Urinary bladder (tissue), 4 donors: ENCODE data around the gene CTXND1. TPM values are rescaled to one million over a fixed set of nuclear protein-coding genes. Genes with fewer than 3 reads are reported as not detected.

Experiments used
- DNase-seq: peaks from one replicate; pipeline ENCODE4 v3.0.0-alpha.2; 2015; ENCODE audit errors: extremely low spot score
- H3K27ac ChIP-seq: one replicate; pipeline ENCODE4 v1.5.1; 2013; ENCODE audit warnings: low read depth, mild to moderate bottlenecking, moderate library complexity
- H3K36me3 ChIP-seq: one replicate; pipeline ENCODE4 v1.6.1; 2013; ENCODE audit warnings: mild to moderate bottlenecking, moderate library complexity; ENCODE audit not compliant: insufficient read depth
- H3K4me1 ChIP-seq: one replicate; pipeline ENCODE4 v1.6.1; 2013; ENCODE audit warnings: mild to moderate bottlenecking, moderate library complexity; ENCODE audit not compliant: insufficient read depth
- H3K4me3 ChIP-seq: one replicate; pipeline ENCODE4 v1.5.1; 2013; ENCODE audit warnings: low read depth, low read length
- WGBS: extraction: QIAGEN DNeasy Blood & Tissue Kit; methylation state at CpG from one replicate; pipeline ENCODE4 v1.1.7; 2013; 5-methylcytosine and 5-hydroxymethylcytosine counted together
- polyA plus RNA-seq: library from polyadenylated mRNA; stranded (reverse); fragments of 200-250 nt; gene quantifications from one replicate; pipeline ENCODE4 v1.2.3, GENCODE V29; 2013
- total RNA-seq: library from RNA; depleted of rRNA; stranded (reverse); fragments of >200 nt; gene quantifications from one replicate; pipeline ENCODE4 v1.2.3, GENCODE V29; 2014
- donor health status: healthy with polysubstance abuse.
- donor health status: healthy.

CTXND1 gene
- total and polyA plus RNA-seq, 2 donors: 0.42 to 0.79 TPM

DNA sequence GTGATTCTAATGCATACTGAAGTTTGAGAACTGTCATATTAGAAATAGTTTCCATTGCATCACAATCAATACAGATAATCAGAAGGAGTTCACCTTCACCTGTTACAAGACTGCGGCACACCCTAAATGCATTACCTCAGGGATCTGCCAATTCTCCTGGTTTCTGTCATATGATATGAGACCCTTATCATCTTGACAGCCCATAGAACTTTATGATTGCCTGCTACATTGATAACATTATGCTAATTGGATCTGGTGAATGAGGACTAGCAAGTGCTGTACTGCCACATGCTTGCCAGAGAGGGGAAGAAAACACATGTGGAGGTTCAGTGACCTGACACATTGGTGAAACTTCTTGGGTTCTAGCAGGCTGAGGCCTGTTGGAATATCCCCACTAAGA lies 57.8 kb downstream of the CTXND1 start:
- 92% methylated on average over 1 of the region's 1 CpG for WGBS
- H3K4me1 ChIP-seq: no peaks in the 10 kb centered on the region
- H3K36me3 ChIP-seq: no peaks in the 10 kb centered on the region
- no peak overlapping the region for H3K27ac ChIP-seq
- DNase-seq: no peak
- no peak overlapping the region for H3K4me3 ChIP-seq

- Histone ChIP-seq H3K4me3 (no peak overlapping the region), H3K4me1 (no peaks in the 10 kb centered on the region), H3K27ac (no peak overlapping the region), H3K36me3 (no peaks in the 10 kb centered on the region)
- no peak for DNase-seq
- WGBS: 91% methylated on average over 8 of the region's 8 CpGs
These were observed 60.0 kb downstream of the CTXND1 start for GRCh38 chr15:80191897-80192595.

DNA sequence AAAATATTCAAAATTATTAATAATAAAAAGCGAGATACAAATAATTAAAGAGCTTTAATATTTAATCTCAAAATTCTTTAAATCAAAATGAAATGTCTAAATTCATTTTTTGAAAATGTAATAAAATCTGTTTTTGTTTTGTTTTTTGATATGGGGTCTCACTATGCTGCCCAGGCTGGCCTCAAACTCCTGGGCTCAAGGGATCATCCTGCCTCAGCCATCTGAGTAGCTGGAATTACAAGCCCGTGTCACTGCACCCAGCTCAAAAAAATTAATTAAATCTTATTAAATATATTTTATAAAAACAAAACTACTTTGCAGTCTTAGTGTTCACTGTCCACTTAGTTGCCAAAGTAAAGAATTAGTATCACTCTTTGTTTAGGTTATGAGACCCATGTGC lies 60.8 kb downstream of the CTXND1 start:
- H3K27ac ChIP-seq: no peak overlapping the region
- H3K36me3 ChIP-seq: no peaks in the 10 kb centered on the region
- 92% methylated on average over 2 of the region's 2 CpGs for WGBS
- no peak overlapping the region for H3K4me3 ChIP-seq
- no peak for DNase-seq
- no peaks in the 10 kb centered on the region for H3K4me1 ChIP-seq

GRCh38 chr15:80188251-80188650 lies 63.8 kb downstream of the CTXND1 start:
- Histone ChIP-seq H3K4me3 (no peak overlapping the region), H3K27ac (no peak overlapping the region), H3K4me1 (no peaks in the 10 kb centered on the region), H3K36me3 (no peaks in the 10 kb centered on the region)
- WGBS: 55% methylated on average over 2 of the region's 2 CpGs
- DNase-seq: no peak

DNA sequence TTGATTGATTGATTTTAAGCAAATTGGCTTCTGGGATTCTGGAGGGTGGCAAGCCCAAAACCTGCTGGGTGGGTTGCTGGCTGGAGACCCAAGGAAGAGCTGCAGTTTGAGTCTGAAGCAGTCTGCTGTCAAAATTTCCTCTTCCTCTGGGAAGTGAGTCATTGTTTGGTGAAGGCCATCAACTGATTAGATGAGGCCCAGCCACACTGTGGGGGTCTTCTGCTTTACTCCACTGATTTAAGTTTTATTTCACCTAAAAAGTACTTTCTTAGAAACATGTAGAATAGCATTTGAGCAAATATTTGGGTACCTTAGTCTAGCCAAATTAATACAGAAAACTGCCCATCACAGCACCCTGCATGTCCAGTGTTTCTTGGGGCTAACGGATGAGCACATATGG lies 65.4 kb downstream of the CTXND1 start:
- Histone ChIP-seq H3K36me3 (no peaks in the 10 kb centered on the region), H3K27ac (no peak overlapping the region), H3K4me1 (no peaks in the 10 kb centered on the region), H3K4me3 (no peak overlapping the region)
- 98% methylated on average over 1 of the region's 1 CpG for WGBS
- DNase-seq: no peak

DNA sequence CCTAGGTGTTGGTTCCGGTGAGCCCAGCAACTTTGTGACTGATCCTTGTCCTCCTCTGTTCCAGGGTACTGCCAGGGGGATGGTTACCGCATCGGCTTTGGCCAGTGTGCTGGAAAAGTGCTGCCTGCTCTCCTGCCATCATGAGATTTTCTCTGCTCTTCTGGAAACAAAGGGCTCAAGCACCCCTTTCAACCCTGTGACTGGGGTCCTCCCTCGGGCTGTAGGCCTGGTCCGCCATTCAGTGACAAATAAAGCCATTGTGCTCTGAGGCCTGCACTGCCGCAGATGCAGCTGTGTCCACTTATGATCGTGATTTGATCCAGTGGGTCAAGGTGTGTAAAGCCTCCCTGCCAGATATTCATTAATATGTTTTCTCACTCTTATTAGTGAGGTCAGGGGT lies 65.9 kb downstream of the CTXND1 start:
- Histone ChIP-seq H3K27ac (no peak overlapping the region), H3K4me3 (no peak overlapping the region), H3K4me1 (no peaks in the 10 kb centered on the region), H3K36me3 (no peaks in the 10 kb centered on the region)
- 95% methylated on average over 7 of the region's 7 CpGs for WGBS
- no peak for DNase-seq

- 98% methylated on average over 2 of the region's 2 CpGs for WGBS
These were observed 66.9 kb downstream of the CTXND1 start for GRCh38 chr15:80185152-80185551.

GRCh38 chr15:80184554-80184953 lies 67.5 kb downstream of the CTXND1 start:
- Histone ChIP-seq H3K36me3 (no peaks in the 10 kb centered on the region), H3K4me1 (no peaks in the 10 kb centered on the region), H3K27ac (no peak overlapping the region), H3K4me3 (no peak overlapping the region)
- DNase-seq: no peak
- WGBS: 86% methylated on average over 7 of the region's 7 CpGs

More at GRCh38 chr15:80185152-80185551, 66.9 kb downstream of the CTXND1 start:
- Histone ChIP-seq H3K27ac (no peak overlapping the region), H3K4me3 (no peak overlapping the region), H3K36me3 (no peaks in the 10 kb centered on the region), H3K4me1 (no peaks in the 10 kb centered on the region)
- DNase-seq: no peak

DNA sequence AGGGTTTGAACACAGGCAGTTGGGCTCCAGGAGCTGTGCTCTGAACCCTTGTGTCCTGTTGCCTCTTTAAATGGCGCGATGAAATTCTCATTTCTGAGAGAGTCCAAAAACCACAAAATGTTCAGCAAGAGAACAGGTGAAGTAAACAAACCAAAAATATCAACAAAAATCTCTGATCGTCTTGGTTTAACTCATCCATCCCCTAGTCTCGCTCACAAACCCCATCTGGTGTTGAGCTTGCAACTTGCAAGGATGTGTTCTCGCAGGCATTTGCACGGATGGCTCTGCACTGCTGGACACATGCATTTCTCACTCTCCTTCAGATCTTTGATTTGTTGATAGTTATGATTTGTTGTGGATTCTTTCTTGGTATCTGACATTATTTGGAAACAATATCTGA lies 68.1 kb downstream of the CTXND1 start:
- Histone ChIP-seq H3K27ac (no peak overlapping the region), H3K4me3 (no peak overlapping the region), H3K36me3 (no peaks in the 10 kb centered on the region), H3K4me1 (no peaks in the 10 kb centered on the region)
- no peak for DNase-seq
- 78% methylated on average over 6 of the region's 6 CpGs for WGBS

GRCh38 chr15:80183306-80183705 lies 68.7 kb downstream of the CTXND1 start:
- DNase-seq: no peak
- 92% methylated on average over 10 of the region's 10 CpGs for WGBS
- no peaks in the 10 kb centered on the region for H3K36me3 ChIP-seq
- no peak overlapping the region for H3K4me3 ChIP-seq
- no peaks in the 10 kb centered on the region for H3K4me1 ChIP-seq
- H3K27ac ChIP-seq: no peak overlapping the region

DNA sequence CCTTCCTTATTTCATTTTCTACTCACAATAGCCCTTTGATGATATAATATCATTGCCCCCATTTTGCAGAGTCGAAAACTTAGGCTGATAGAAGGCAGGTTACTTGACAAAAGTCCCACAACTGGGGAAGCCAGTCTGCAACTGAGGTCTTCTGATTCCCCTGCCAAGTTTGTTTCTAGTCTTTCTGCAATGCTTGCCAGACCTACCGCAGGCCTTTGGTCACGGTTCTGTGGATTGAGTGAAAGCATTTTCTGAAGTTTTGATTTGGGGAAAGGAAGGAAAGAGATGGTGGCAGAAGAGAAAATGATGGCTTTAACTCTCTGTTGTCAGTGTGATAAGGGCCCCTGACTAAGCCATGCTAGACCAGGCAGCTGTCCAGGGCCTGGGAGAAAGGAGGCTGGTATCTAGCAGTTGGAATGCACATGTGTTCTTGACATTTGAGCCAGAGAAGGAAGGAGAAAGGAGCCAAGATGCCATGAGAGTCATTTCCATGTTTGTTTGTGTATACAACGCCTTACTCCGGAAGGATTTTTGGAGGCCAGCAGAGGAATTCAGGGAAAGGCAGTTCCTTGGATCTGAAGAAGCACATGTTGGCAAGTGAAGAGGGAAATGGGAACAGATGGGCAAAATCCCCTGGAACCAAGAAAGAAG lies 69.3 kb downstream of the CTXND1 start:
- no peak for DNase-seq
- Histone ChIP-seq H3K4me1 (no peaks in the 10 kb centered on the region), H3K27ac (no peak overlapping the region), H3K4me3 (no peak overlapping the region), H3K36me3 (no peaks in the 10 kb centered on the region)
- 45% methylated on average over 5 of the region's 5 CpGs for WGBS

DNA sequence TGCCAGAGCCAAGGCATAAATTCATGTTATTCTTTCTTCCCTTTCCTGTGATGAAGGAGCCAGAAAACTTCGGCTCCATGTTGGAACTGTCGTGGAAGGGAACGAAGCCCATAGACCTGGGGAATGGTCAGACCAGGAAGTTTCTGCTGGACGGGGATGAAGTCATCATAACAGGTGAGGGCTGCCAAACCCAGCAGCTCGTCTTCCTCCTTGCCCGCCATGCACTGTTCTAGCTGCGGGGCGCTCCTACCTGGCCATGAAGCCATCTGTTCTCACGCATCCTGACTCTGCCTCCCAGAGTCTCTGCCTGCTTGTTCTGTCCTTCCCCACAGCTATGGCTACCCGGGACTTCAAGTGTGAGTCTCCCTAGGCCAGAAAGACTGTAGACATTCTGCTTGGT lies 71.0 kb downstream of the CTXND1 start:
- no peak for DNase-seq
- H3K36me3 ChIP-seq: no peaks in the 10 kb centered on the region
- H3K4me3 ChIP-seq: no peak overlapping the region
- H3K4me1 ChIP-seq: no peaks in the 10 kb centered on the region
- 97% methylated on average over 10 of the region's 10 CpGs for WGBS
- no peak overlapping the region for H3K27ac ChIP-seq

DNA sequence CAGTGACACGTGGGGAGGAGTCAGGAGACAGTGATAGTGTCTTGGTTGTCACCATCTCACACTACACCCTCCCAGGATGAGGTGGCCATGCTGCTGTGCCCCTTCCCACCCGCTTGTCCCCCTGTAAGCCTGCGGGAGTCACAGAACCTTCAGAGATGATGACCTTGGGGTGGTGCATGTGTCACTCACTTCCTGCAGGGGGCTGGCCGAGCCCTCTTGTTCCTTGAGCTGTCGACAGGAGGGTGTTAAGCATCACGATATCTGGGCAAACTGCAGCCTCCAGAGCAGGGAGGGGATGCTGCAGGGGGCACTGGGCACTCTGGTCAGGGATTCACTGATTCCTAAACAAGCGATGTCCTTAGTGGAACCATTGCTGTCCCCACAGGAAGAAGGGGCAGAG lies 71.5 kb downstream of the CTXND1 start:
- Histone ChIP-seq H3K4me3 (no peak overlapping the region), H3K27ac (no peak overlapping the region), H3K36me3 (no peaks in the 10 kb centered on the region), H3K4me1 (no peaks in the 10 kb centered on the region)
- WGBS: 77% methylated on average over 7 of the region's 7 CpGs
- no peak for DNase-seq

DNA sequence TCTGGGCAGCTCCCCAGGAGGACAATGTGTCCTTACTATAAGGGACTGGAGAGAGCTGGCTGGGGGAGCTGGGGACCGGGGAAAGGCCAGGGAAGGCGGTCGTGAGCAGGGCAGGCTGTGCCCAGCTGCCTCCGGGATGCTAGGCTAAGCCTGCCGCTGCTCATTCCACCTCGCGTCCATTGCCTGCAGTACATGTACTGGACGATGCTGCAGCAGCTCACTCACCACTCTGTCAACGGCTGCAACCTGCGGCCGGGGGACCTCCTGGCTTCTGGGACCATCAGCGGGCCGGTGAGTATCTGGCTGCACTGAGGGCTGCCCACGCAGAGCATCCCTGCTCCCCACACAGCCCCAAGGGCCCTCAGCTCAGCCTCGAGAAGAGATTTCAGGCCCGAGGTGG lies 72.1 kb downstream of the CTXND1 start:
- no peak for DNase-seq
- no peak overlapping the region for H3K27ac ChIP-seq
- H3K36me3 ChIP-seq: no peaks in the 10 kb centered on the region
- WGBS: 84% methylated on average over 16 of the region's 16 CpGs
- no peaks in the 10 kb centered on the region for H3K4me1 ChIP-seq
- no peak overlapping the region for H3K4me3 ChIP-seq
